Measurements from ENCODE around the gene MAPKAPK3. TPM values are rescaled to one million over a fixed set of nuclear protein-coding genes. Genes with fewer than 3 reads are reported as not detected.
A peak's percentile ranks its signal among the peaks of the same experiment; 100 is the strongest.

The MAPKAPK3 gene
- total and polyA plus RNA-seq, 2 donors from 2014 or later: 68.0 to 75.8 TPM

GRCh38 chr3:50626401-50626800, 9.4 kb downstream of the MAPKAPK3 start:
- TF ChIP-seq CTCF (IDR thresholded peaks at IDR 0.05; ENCODE audit: borderline replicate concordance, extremely low read depth, insufficient read depth): no peak
- FAIRE-seq (no peak), DNase-seq (no peak)
- no peak overlapping the region for H3K4me3 ChIP-seq (ENCODE audit: low read length in 3 of 3)
- no peaks in the 10 kb centered on the region for H3K27me3 ChIP-seq (ENCODE audit: control insufficient read depth, insufficient read depth, low read length)
- H3K27ac ChIP-seq (ENCODE audit: low read depth in 2 of 2, low read length in 2 of 2): no peak overlapping the region
- intact Hi-C loops (cut with DNase I): loop anchor here (10.0 kb wide), 1 partner anchor 748 kb away; no protein-coding TSS in a partner anchor
- peaks cover 0 to 17% (median 17%) of the 10 kb centered on the region in 3 donors for H3K4me1 ChIP-seq (ENCODE audit: control insufficient read depth in 2 of 3, insufficient read depth in 2 of 3, low read depth in 1 of 3, low read length in 3 of 3)
- H3K9me3 ChIP-seq (ENCODE audit: control insufficient read depth in 2 of 3, insufficient read depth in 1 of 3, low read length in 3 of 3): no peaks in the 10 kb centered on the region
- no peaks in the 10 kb centered on the region for H3K36me3 ChIP-seq (ENCODE audit: control insufficient read depth in 2 of 3, insufficient read depth in 3 of 3, low read length in 3 of 3)
- H3K9ac ChIP-seq (ENCODE audit: low read length in 3 of 3): no peak overlapping the region

- intact Hi-C loops (cut with DNase I): loop anchor here (10.0 kb wide), 1 partner anchor 747 kb away; no protein-coding TSS in a partner anchor
- TF ChIP-seq CTCF (IDR thresholded peaks at IDR 0.05; ENCODE audit: borderline replicate concordance, extremely low read depth, insufficient read depth): no peak
- DNase-seq (peak in 1 of 5 donors; percentile 90), FAIRE-seq (no peak)
- H3K27ac ChIP-seq (ENCODE audit: low read depth in 2 of 2, low read length in 2 of 2): no peak overlapping the region
- H3K9me3 ChIP-seq (ENCODE audit: control insufficient read depth in 2 of 3, insufficient read depth in 1 of 3, low read length in 3 of 3): no peaks in the 10 kb centered on the region
- H3K27me3 ChIP-seq (ENCODE audit: control insufficient read depth, insufficient read depth, low read length): no peaks in the 10 kb centered on the region
- H3K4me3 ChIP-seq (ENCODE audit: low read length in 3 of 3): no peak overlapping the region
- peaks cover 0 to 21% (median 17%) of the 10 kb centered on the region in 3 donors for H3K4me1 ChIP-seq (ENCODE audit: control insufficient read depth in 2 of 3, insufficient read depth in 2 of 3, low read depth in 1 of 3, low read length in 3 of 3)
- no peaks in the 10 kb centered on the region for H3K36me3 ChIP-seq (ENCODE audit: control insufficient read depth in 2 of 3, insufficient read depth in 3 of 3, low read length in 3 of 3)
- H3K9ac ChIP-seq (ENCODE audit: low read length in 3 of 3): no peak overlapping the region
These were observed 10.6 kb downstream of the MAPKAPK3 start for GRCh38 chr3:50627407-50628051.

GRCh38 chr3:50628601-50629000, 11.7 kb downstream of the MAPKAPK3 start:
- FAIRE-seq (no peak), DNase-seq (no peak)
- no peak overlapping the region for H3K4me3 ChIP-seq (ENCODE audit: low read length in 3 of 3)
- peaks cover 0 to 21% (median 17%) of the 10 kb centered on the region in 3 donors for H3K4me1 ChIP-seq (ENCODE audit: control insufficient read depth in 2 of 3, insufficient read depth in 2 of 3, low read depth in 1 of 3, low read length in 3 of 3)
- intact Hi-C loops (cut with DNase I): loop anchor here (10.0 kb wide), 1 partner anchor 746 kb away; no protein-coding TSS in a partner anchor
- H3K9me3 ChIP-seq (ENCODE audit: control insufficient read depth in 2 of 3, insufficient read depth in 1 of 3, low read length in 3 of 3): no peaks in the 10 kb centered on the region
- no peak overlapping the region for H3K9ac ChIP-seq (ENCODE audit: low read length in 3 of 3)
- no peak overlapping the region for H3K27ac ChIP-seq (ENCODE audit: low read depth in 2 of 2, low read length in 2 of 2)
- no peaks in the 10 kb centered on the region for H3K27me3 ChIP-seq (ENCODE audit: control insufficient read depth, insufficient read depth, low read length)
- TF ChIP-seq CTCF (IDR thresholded peaks at IDR 0.05; ENCODE audit: borderline replicate concordance, extremely low read depth, insufficient read depth): no peak
- no peaks in the 10 kb centered on the region for H3K36me3 ChIP-seq (ENCODE audit: control insufficient read depth in 2 of 3, insufficient read depth in 3 of 3, low read length in 3 of 3)

Data from kidney (tissue), 14 donors.